ENCODE results near the gene CSRNP3.

CSRNP3 gene

GRCh38 chr2:165450156-165450555 lies 19.3 kb upstream of the CSRNP3 start:
- Mint-ChIP-seq H3K27ac (no peak overlapping the region), H3K9me3 (no peaks in the 10 kb centered on the region), H3K36me3 (ENCODE audit: insufficient read depth) (no peaks in the 10 kb centered on the region), H3K4me1 (ENCODE audit: low read depth in 2 of 2) (no peaks in the 10 kb centered on the region), H3K27me3 (peaks cover 0 to 12% of the 10 kb centered on the region in 2 donors), H3K4me3 (no peak overlapping the region)
- DNase-seq (no peak), ATAC-seq (replicated peaks) (no peak)

- no peaks in the 10 kb centered on the region for H3K4me1 Mint-ChIP-seq (ENCODE audit: low read depth in 2 of 2)
- no peak for DNase-seq
- no peaks in the 10 kb centered on the region for H3K9me3 Mint-ChIP-seq
- H3K4me3 Mint-ChIP-seq = no peak overlapping the region
- no peak for ATAC-seq (replicated peaks)
- no peaks in the 10 kb centered on the region for H3K36me3 Mint-ChIP-seq (ENCODE audit: insufficient read depth)
- no peak overlapping the region for H3K27ac Mint-ChIP-seq
- H3K27me3 Mint-ChIP-seq = peaks cover 0 to 12% of the 10 kb centered on the region in 2 donors
These were observed 17.2 kb upstream of the CSRNP3 start for GRCh38 chr2:165452327-165452726.

- DNase-seq (no peak), ATAC-seq (replicated peaks) (no peak)
- H3K4me1 Mint-ChIP-seq (ENCODE audit: low read depth in 2 of 2) = no peaks in the 10 kb centered on the region
- peaks cover 0 to 12% of the 10 kb centered on the region in 2 donors for H3K27me3 Mint-ChIP-seq
- H3K27ac Mint-ChIP-seq = no peak overlapping the region
- no peaks in the 10 kb centered on the region for H3K36me3 Mint-ChIP-seq (ENCODE audit: insufficient read depth)
- H3K9me3 Mint-ChIP-seq = no peaks in the 10 kb centered on the region
- no peak overlapping the region for H3K4me3 Mint-ChIP-seq
These were observed 15.9 kb upstream of the CSRNP3 start for GRCh38 chr2:165453561-165454094.

GRCh38 chr2:165454905-165455304 lies 14.6 kb upstream of the CSRNP3 start:
- H3K27me3 Mint-ChIP-seq = peaks cover 0 to 12% of the 10 kb centered on the region in 2 donors
- no peak for DNase-seq
- no peaks in the 10 kb centered on the region for H3K9me3 Mint-ChIP-seq
- ATAC-seq (replicated peaks) = no peak
- no peaks in the 10 kb centered on the region for H3K4me1 Mint-ChIP-seq (ENCODE audit: low read depth in 2 of 2)
- H3K27ac Mint-ChIP-seq = no peak overlapping the region
- H3K36me3 Mint-ChIP-seq (ENCODE audit: insufficient read depth) = no peaks in the 10 kb centered on the region
- no peak overlapping the region for H3K4me3 Mint-ChIP-seq

GRCh38 chr2:165456027-165456426 lies 13.5 kb upstream of the CSRNP3 start:
- no peaks in the 10 kb centered on the region for H3K9me3 Mint-ChIP-seq
- DNase-seq = no peak
- H3K36me3 Mint-ChIP-seq (ENCODE audit: insufficient read depth) = no peaks in the 10 kb centered on the region

GRCh38 chr2:165462443-165462842 lies 7.1 kb upstream of the CSRNP3 start:
- H3K4me1 Mint-ChIP-seq (ENCODE audit: low read depth in 2 of 2) = no peaks in the 10 kb centered on the region
- no peak for ATAC-seq (replicated peaks)
- no peaks in the 10 kb centered on the region for H3K36me3 Mint-ChIP-seq (ENCODE audit: insufficient read depth)
- DNase-seq = no peak
- H3K27ac Mint-ChIP-seq = no peak overlapping the region
- H3K27me3 Mint-ChIP-seq = no peaks in the 10 kb centered on the region
- no peaks in the 10 kb centered on the region for H3K9me3 Mint-ChIP-seq
- no peak overlapping the region for H3K4me3 Mint-ChIP-seq

More at GRCh38 chr2:165456027-165456426, 13.5 kb upstream of the CSRNP3 start:
- peaks cover 0 to 12% of the 10 kb centered on the region in 2 donors for H3K27me3 Mint-ChIP-seq
- H3K27ac Mint-ChIP-seq = no peak overlapping the region
- no peaks in the 10 kb centered on the region for H3K4me1 Mint-ChIP-seq (ENCODE audit: low read depth in 2 of 2)
- no peak overlapping the region for H3K4me3 Mint-ChIP-seq
- ATAC-seq (replicated peaks) = no peak

- Mint-ChIP-seq H3K9me3 (no peaks in the 10 kb centered on the region), H3K4me3 (no peak overlapping the region)
These were observed 3.1 kb upstream of the CSRNP3 start for GRCh38 chr2:165466386-165466785.

GRCh38 chr2:165467921-165468320 lies 1.6 kb upstream of the CSRNP3 start:
- ATAC-seq (replicated peaks) (no peak), DNase-seq (no peak)
- Mint-ChIP-seq H3K4me1 (ENCODE audit: low read depth in 2 of 2) (no peaks in the 10 kb centered on the region), H3K4me3 (no peak overlapping the region), H3K27me3 (peaks cover 7 to 8% of the 10 kb centered on the region in 2 donors), H3K27ac (no peak overlapping the region), H3K36me3 (ENCODE audit: insufficient read depth) (no peaks in the 10 kb centered on the region), H3K9me3 (no peaks in the 10 kb centered on the region)

More at GRCh38 chr2:165466386-165466785, 3.1 kb upstream of the CSRNP3 start:
- H3K27me3 Mint-ChIP-seq = peaks cover 7 to 8% of the 10 kb centered on the region in 2 donors
- DNase-seq = no peak
- ATAC-seq (replicated peaks) = no peak
- no peaks in the 10 kb centered on the region for H3K4me1 Mint-ChIP-seq (ENCODE audit: low read depth in 2 of 2)
- no peak overlapping the region for H3K27ac Mint-ChIP-seq
- H3K36me3 Mint-ChIP-seq (ENCODE audit: insufficient read depth) = no peaks in the 10 kb centered on the region

- no peak for DNase-seq
- Mint-ChIP-seq H3K27ac (no peak overlapping the region), H3K4me3 (no peak overlapping the region), H3K4me1 (ENCODE audit: low read depth in 2 of 2) (no peaks in the 10 kb centered on the region), H3K27me3 (peaks cover 8 to 10% of the 10 kb centered on the region in 2 donors), H3K36me3 (ENCODE audit: insufficient read depth) (no peaks in the 10 kb centered on the region), H3K9me3 (no peaks in the 10 kb centered on the region)
- ATAC-seq (replicated peaks) = no peak
These were observed 863 bp downstream of the CSRNP3 start for GRCh38 chr2:165470361-165470760.

GRCh38 chr2:165471349-165471950 lies 2.0 kb downstream of the CSRNP3 start:
- no peaks in the 10 kb centered on the region for H3K36me3 Mint-ChIP-seq (ENCODE audit: insufficient read depth)
- DNase-seq (no peak), ATAC-seq (replicated peaks) (no peak)
- no peak overlapping the region for H3K27ac Mint-ChIP-seq
- no peak overlapping the region for H3K4me3 Mint-ChIP-seq
- peaks cover 8 to 15% of the 10 kb centered on the region in 2 donors for H3K27me3 Mint-ChIP-seq
- H3K4me1 Mint-ChIP-seq (ENCODE audit: low read depth in 2 of 2) = no peaks in the 10 kb centered on the region
- no peaks in the 10 kb centered on the region for H3K9me3 Mint-ChIP-seq

- H3K27ac Mint-ChIP-seq = no peak overlapping the region
- H3K4me3 Mint-ChIP-seq = no peak overlapping the region
- DNase-seq (no peak), ATAC-seq (replicated peaks) (no peak)
- H3K9me3 Mint-ChIP-seq = no peaks in the 10 kb centered on the region
- H3K36me3 Mint-ChIP-seq (ENCODE audit: insufficient read depth) = no peaks in the 10 kb centered on the region
- H3K27me3 Mint-ChIP-seq = peaks cover 7 to 14% of the 10 kb centered on the region in 2 donors
- no peaks in the 10 kb centered on the region for H3K4me1 Mint-ChIP-seq (ENCODE audit: low read depth in 2 of 2)
These were observed 3.4 kb downstream of the CSRNP3 start for GRCh38 chr2:165472922-165473321.

GRCh38 chr2:165474619-165475276 lies 5.2 kb downstream of the CSRNP3 start:
- Mint-ChIP-seq H3K36me3 (ENCODE audit: insufficient read depth) (no peaks in the 10 kb centered on the region), H3K4me3 (no peak overlapping the region), H3K9me3 (no peaks in the 10 kb centered on the region), H3K4me1 (ENCODE audit: low read depth in 2 of 2) (no peaks in the 10 kb centered on the region), H3K27me3 (peaks cover 0 to 9% of the 10 kb centered on the region in 2 donors), H3K27ac (no peak overlapping the region)
- no peak for DNase-seq
- ATAC-seq (replicated peaks) = no peak

GRCh38 chr2:165475277-165476004 lies 5.9 kb downstream of the CSRNP3 start:
- no peaks in the 10 kb centered on the region for H3K9me3 Mint-ChIP-seq
- no peaks in the 10 kb centered on the region for H3K36me3 Mint-ChIP-seq (ENCODE audit: insufficient read depth)
- no peak overlapping the region for H3K4me3 Mint-ChIP-seq
- no peaks in the 10 kb centered on the region for H3K4me1 Mint-ChIP-seq (ENCODE audit: low read depth in 2 of 2)
- no peak overlapping the region for H3K27ac Mint-ChIP-seq
- DNase-seq (no peak), ATAC-seq (replicated peaks) (no peak)
- H3K27me3 Mint-ChIP-seq = peaks cover 0 to 9% of the 10 kb centered on the region in 2 donors
